ENCODE measurements around the gene E2F4.

E2F4 gene

DNA sequence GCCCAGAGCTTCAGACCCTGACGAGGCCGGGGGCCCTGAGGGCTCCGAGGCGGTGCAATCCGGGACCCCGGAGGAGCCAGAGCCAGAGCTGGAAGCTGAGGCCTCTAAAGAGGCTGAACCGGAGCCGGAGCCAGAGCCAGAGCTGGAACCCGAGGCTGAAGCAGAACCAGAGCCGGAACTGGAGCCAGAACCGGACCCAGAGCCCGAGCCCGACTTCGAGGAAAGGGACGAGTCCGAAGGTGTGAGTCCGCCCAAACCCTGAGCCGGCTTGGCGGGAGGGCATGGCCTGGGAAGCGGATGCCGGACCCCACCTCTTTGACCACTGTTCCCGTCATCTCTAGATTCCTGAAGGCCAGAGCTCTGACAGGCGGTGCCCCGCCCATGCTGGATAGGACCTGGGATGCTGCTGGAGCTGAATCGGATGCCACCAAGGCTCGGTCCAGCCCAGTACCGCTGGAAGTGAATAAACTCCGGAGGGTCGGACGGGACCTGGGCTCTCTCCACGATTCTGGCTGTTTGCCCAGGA, 17.2 kb upstream of the E2F4 start:
- TF ChIP-seq ZBTB7A (IDR thresholded peaks at IDR 0.05; ENCODE audit: low read depth) (no peak), MAX (IDR thresholded peaks at IDR 0.05) (no peak), TCF12 (IDR thresholded peaks at IDR 0.05; ENCODE audit: low read depth) (no peak), TAF1 (IDR thresholded peaks at IDR 0.05; ENCODE audit: low read depth) (no peak), REST (IDR thresholded peaks at IDR 0.05; ENCODE audit: low read depth) (no peak), RAD21 (IDR thresholded peaks at IDR 0.05; ENCODE audit: low read depth) (no peak), YY1 (IDR thresholded peaks at IDR 0.05; ENCODE audit: low read depth) (no peak), NFIC (IDR thresholded peaks at IDR 0.05) (no peak), TEAD4 (IDR thresholded peaks at IDR 0.05) (no peak), CEBPB (IDR thresholded peaks at IDR 0.05) (no peak), CREB1 (IDR thresholded peaks at IDR 0.05; ENCODE audit: low read depth) (no peak), EP300 (IDR thresholded peaks at IDR 0.05; ENCODE audit: borderline replicate concordance) (no peak), FOXM1 (IDR thresholded peaks at IDR 0.05; ENCODE audit: borderline replicate concordance, low read depth) (no peak), EGR1 (IDR thresholded peaks at IDR 0.05) (no peak)
- TF ChIP-seq, protein P1, sequence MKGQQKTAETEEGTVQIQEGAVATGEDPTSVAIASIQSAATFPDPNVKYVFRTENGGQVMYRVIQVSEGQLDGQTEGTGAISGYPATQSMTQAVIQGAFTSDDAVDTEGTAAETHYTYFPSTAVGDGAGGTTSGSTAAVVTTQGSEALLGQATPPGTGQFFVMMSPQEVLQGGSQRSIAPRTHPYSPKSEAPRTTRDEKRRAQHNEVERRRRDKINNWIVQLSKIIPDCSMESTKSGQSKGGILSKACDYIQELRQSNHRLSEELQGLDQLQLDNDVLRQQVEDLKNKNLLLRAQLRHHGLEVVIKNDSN (IDR thresholded peaks at IDR 0.05), result no peak

DNA sequence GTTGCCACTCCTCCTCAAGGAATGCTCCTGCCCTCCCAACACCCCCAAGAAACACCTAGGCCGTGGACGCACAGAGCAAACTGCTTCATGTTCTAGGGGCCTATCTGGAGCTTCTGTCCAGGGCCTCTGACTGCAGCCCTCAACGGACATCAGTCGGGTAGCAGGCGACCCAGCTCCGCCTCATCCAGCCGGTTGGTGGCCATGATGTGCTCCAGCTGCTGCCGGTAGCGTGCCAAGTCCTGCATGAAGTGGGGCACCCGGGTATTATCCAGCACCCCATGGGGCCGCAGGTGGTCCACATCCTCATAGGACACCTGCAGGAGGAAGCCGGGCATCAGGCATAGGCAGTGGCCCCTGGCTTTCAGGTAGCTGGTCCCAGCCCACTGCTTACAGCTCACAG, 15.3 kb upstream of the E2F4 start:
- TF ChIP-seq FOXM1 (IDR thresholded peaks at IDR 0.05; ENCODE audit: borderline replicate concordance, low read depth) (no peak), EP300 (IDR thresholded peaks at IDR 0.05; ENCODE audit: borderline replicate concordance) (no peak), TAF1 (IDR thresholded peaks at IDR 0.05; ENCODE audit: low read depth) (no peak), NFIC (IDR thresholded peaks at IDR 0.05) (no peak), EGR1 (IDR thresholded peaks at IDR 0.05) (no peak), TEAD4 (IDR thresholded peaks at IDR 0.05) (no peak), CEBPB (IDR thresholded peaks at IDR 0.05) (no peak), REST (IDR thresholded peaks at IDR 0.05; ENCODE audit: low read depth) (no peak), CREB1 (IDR thresholded peaks at IDR 0.05; ENCODE audit: low read depth) (no peak), MAX (IDR thresholded peaks at IDR 0.05) (no peak)
- TF ChIP-seq, protein P1 (IDR thresholded peaks at IDR 0.05), result no peak

DNA sequence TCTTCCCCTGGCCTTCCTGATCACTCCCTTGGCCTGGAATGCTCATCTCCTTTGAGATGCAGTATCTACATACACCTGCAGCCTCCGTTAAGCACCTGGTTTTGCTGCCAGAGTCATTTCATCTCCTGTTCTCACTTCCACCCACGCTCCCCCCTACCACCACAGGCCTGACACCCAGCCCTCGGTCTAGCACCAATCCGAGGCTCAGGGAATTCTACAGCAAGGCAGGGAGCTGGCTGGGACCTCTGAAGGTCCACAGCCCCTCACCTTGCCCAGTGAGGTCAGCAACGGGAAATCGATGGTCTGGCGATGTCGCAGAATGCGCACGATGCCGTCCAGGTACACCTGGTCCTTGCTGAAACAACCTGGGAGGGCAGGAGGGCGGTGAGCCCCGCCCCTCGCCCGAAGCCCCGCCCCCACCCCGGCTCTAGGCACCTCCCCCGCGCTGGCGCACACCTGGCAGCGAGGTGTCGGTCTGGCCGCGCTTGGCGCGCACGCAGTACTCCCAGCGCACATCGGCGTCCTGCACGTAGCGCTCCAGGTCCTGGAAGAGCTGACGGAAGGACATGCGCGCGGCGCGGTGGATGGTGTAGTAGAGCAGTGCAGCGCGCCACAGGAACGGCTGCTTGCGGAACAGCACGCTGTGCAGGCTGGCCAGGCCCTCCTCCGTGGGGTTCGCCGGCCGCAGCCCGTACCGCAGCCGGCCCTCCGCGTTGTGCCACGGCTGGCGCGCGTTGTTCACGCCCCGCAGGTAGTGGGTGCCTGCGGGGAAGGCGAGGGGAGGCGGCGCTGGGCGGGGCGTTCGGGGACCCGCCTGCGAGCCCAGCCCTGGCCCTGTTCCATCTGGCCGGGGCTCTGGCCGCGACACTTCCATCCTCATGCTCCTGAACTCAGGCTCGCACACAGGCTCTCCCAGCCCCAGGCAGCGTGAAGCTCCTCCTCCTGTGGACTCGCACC, 13.9 kb upstream of the E2F4 start:
- TF ChIP-seq FOXM1 (IDR thresholded peaks at IDR 0.05; ENCODE audit: borderline replicate concordance, low read depth) (no peak), YY1 (IDR thresholded peaks at IDR 0.05; ENCODE audit: low read depth) (no peak), NFIC (IDR thresholded peaks at IDR 0.05) (peak; percentile 55), REST (IDR thresholded peaks at IDR 0.05; ENCODE audit: low read depth) (no peak), MAX (IDR thresholded peaks at IDR 0.05) (peak; percentile 91), TCF12 (IDR thresholded peaks at IDR 0.05; ENCODE audit: low read depth) (peak; percentile 56; the same call in 1 of the 2 replicates), CEBPB (IDR thresholded peaks at IDR 0.05) (no peak), EP300 (IDR thresholded peaks at IDR 0.05; ENCODE audit: borderline replicate concordance) (no peak), ZBTB7A (IDR thresholded peaks at IDR 0.05; ENCODE audit: low read depth) (peak; percentile 24; the same call in 1 of the 2 replicates), TEAD4 (IDR thresholded peaks at IDR 0.05) (peak; percentile 32; the same call in 1 of the 2 replicates), EGR1 (IDR thresholded peaks at IDR 0.05) (peak; percentile 11; the same call in 1 of the 2 replicates), TAF1 (IDR thresholded peaks at IDR 0.05; ENCODE audit: low read depth) (peak; percentile 45), CREB1 (IDR thresholded peaks at IDR 0.05; ENCODE audit: low read depth) (no peak)
- TF ChIP-seq, protein P1 (IDR thresholded peaks at IDR 0.05), result peak; percentile 16; the same call in 1 of the 2 replicates

Measured in Ishikawa (cell line).